Fibroblast of lung (primary cell): ENCODE data around the gene CAMTA1.

Experiments
- CTCF ChIP-seq, 2 donors: IDR thresholded peaks in 1 of 2; conservative IDR thresholded peaks in 1 of 2; 1 replicate in 1 of 2; 2 replicates in 1 of 2; pipeline ENCODE4 v1.5.1; 2011 to 2012; ENCODE audit warnings: low read length in 2 of 2, control low read depth in 1 of 2, inconsistent platforms in 1 of 2, low read depth in 1 of 2, mild to moderate bottlenecking in 1 of 2
- EZH2 ChIP-seq: IDR thresholded peaks from 2 replicates; pipeline ENCODE4 v1.5.1; 2012; ENCODE audit warnings: low read length, control low read depth, mild to moderate bottlenecking; ENCODE audit errors: missing control alignments

- TF ChIP-seq CTCF (conservative IDR thresholded peaks at IDR 0.05 in 1 of 2, IDR thresholded peaks at IDR 0.05 in 1 of 2; ENCODE audit: low read depth in 1 of 2, low read length in 2 of 2) = no peak
- no peak for TF ChIP-seq EZH2
Measured at GRCh38 chr1:7045897-7046296, 260.6 kb downstream of the CAMTA1 start.
